Smooth muscle cell of the brain vasculature (primary cell): ENCODE data around the gene MAPKBP1.
A peak's percentile ranks its signal among the peaks of the same experiment; 100 is the strongest.

ENCODE experiments used
- DNase-seq: peaks from one replicate; pipeline ENCODE4 v3.0.0-alpha.2; 2012; ENCODE audit warnings: low read depth, low spot score

MAPKBP1 gene

DNA sequence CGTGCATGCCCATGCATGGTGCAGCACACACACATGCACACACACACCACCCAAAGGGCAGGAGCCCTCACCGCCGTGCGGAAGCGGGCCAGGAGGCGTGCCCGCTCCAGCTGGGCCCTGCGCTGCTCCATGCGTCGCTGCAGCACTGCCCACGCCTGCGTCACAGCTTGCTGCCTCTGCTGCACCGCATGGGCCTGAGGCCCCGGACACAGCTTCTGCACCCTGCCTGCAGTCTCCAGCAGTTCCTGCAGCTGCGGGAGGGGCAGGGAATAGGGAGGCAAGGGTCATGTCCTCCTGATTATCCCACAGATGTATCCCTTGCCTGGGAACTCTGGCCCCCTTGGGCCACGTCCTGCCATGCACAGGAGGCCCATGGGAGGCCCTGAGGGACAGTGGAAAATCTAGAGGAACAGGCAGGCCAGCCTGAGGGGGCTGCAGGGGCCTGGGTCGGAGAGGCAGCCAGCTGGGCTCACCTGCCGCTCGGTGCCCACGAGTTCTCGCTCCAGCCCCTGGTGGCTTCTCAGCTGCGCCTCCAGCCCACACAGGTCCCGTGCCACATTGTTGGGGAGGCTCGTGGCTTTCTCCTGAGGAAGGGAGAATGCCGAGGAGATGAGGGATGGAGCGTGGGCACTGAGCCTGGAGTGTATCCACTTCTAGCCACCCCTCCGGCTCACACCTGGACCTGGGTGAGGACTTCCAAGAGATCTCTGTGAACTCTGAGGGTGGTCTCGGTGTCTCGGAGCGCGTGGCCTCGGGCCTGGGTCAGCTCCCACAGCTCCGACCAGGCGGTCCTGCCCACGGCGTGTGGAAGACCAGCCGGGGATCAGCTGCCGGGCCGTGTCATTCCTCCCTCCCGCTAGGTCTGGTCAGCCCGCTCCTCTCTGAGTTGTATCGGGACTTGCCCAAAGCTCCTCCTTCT lies 95.7 kb downstream of the MAPKBP1 start:
- no peak for DNase-seq

- DNase-seq: peak; percentile 57
Observed at GRCh38 chr15:41870689-41871081, 96.4 kb downstream of the MAPKBP1 start.

DNA sequence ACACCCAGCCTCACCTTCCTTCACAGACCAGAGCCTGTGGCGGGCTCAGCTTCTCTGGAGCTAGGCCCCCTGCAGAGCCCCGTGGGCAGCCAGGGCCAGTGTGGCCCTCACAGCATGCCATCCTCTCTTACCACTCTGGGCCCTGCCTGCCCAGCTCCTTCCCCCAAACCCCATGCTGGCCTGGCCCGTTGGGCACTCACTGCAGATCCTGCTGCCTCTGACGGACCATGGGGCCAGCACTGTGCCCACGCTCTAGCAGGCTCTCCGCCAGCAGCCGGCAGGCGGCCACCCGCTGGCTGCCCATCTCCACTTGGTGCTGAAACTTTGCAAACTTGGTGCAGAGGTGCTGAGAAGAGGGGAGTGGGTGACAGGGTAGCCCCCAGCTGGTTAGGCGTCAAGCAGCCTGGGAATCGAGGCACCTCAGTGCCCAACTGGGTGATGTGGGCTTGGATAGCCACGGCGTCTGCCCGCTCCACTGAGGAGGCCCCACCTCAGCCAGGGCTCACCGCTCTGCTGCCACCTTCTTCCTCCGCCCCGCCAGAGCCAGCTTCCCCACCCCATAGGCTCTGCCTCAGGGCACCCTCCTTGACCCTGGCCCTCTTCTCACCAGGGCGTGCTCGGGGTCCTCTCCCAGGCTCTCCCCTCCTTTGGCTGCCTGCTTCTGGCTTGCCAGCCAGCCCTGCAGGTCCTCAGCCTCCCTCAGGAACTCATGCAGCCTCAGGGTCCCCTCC lies 97.1 kb downstream of the MAPKBP1 start:
- no peak for DNase-seq

- DNase-seq: no peak
Observed at GRCh38 chr15:41872166-41872747, 98.0 kb downstream of the MAPKBP1 start.

DNA sequence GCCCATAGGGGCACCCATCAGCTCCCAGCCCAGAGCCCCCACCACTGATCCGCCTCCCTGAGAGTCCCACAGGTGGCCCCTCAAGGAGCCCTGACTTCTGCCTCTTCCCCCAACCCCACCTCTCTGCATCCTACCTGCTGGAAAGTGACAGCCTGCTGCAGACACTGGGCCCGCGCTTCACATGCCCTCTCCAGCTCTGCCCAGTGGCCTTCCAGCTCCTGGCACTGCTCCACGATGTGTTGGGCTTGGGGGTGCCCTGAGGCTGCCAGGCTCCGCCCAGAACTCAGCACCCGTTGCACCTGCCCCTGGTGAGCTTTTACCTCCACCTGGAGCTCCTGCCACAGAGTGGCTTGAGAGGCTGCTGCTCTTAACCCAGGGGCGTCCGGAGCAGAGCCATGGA lies 99.4 kb downstream of the MAPKBP1 start:
- no peak for DNase-seq

GRCh38 chr15:41874736-41875135 lies 100.5 kb downstream of the MAPKBP1 start:
- DNase-seq: no peak

GRCh38 chr15:41876007-41876406 lies 101.7 kb downstream of the MAPKBP1 start:
- DNase-seq: no peak

DNA sequence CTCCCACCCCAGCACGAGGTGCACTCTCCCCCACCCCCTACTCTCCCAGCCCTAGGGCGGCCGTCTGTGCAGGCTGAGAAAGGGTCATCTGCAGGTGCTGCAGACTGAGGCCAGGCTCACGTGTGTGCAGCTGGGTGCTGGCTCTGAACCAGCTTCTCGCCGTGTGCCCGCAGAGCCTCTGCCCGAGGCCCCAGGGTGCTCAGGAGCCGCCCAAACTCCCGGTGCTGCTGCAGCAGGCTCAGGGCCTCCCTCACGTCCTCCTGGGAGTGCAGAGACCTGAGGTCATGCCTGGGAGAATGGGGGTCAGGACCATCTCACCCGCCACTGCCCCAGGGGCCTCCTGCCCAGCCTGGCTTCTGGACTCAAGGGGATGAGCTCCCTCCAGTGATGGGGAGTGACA lies 102.4 kb downstream of the MAPKBP1 start:
- no peak for DNase-seq
